ENCODE results near the gene KHK. TPM values are rescaled to one million over a fixed set of nuclear protein-coding genes. Genes with fewer than 3 reads are reported as not detected.

The KHK gene
- total RNA-seq, 1 experiment from 2014 or later = 9.3 TPM

DNA sequence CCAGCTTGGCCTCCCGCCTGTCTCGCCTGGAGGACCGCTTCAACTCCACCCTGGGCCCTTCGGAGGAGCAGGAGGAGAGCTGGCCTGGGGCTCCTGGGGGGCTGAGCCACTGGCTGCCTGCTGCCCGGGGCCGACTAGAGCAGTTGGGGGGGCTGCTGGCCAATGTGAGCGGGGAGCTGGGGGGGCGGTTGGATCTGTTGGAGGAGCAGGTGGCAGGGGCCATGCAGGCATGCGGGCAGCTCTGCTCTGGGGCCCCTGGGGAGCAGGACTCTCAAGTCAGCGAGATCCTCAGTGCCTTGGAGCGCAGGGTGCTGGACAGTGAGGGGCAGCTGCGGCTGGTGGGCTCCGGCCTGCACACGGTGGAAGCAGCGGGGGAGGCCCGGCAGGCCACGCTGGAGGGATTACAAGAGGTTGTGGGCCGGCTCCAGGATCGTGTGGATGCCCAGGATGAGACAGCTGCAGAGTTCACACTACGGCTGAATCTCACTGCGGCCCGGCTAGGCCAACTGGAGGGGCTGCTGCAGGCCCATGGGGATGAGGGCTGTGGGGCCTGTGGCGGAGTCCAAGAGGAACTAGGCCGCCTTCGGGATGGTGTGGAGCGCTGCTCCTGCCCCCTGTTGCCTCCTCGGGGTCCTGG lies 3.7 kb upstream of the KHK start:
- BruUV-seq (replicated peaks) = no TSS peak
- POLR2A ChIA-PET = no interaction called here

GRCh38 chr2:27083410-27084296 lies 2.9 kb upstream of the KHK start:
- no peak overlapping the region for H3K4me3 ChIP-seq (ENCODE audit: low read depth, low read length)
- TF ChIP-seq CTCF (IDR thresholded peaks at IDR 0.05; ENCODE audit: insufficient read depth in 1 of 2, low read depth in 1 of 2, low read length in 1 of 2, severe bottlenecking in 1 of 2, unreplicated experiment in 1 of 2) = no peak
- no peak for DNase-seq
- H3K4me3 Mint-ChIP-seq (ENCODE audit: unreplicated experiment) = no peak overlapping the region
- peaks cover 6% of the 10 kb centered on the region for H3K36me3 Mint-ChIP-seq (ENCODE audit: insufficient read depth, unreplicated experiment)
- H3K27ac Mint-ChIP-seq (ENCODE audit: unreplicated experiment) = no peak overlapping the region
- intact Hi-C loops (cut with micrococcal nuclease; ENCODE audit: unreplicated experiment) = no loop called here
- no TSS peak for BruUV-seq (replicated peaks)
- H3K9me3 ChIP-seq = no peaks in the 10 kb centered on the region
- POLR2A ChIA-PET = interaction anchor here (0.8 kb wide), 1 partner anchor 12 kb away, joined by 3 read pairs; the partner anchor contains the start of gene OST4
- no peaks in the 10 kb centered on the region for H3K36me3 ChIP-seq (ENCODE audit: control insufficient read depth, insufficient read depth, low read length)
- CTCF ChIA-PET = interaction anchor here (0.5 to 1.0 kb wide), 3 partner anchors 33 to 242 kb away, joined by 3 to 5 read pairs (median 4); no protein-coding TSS in a partner anchor
- H3K4me1 ChIP-seq = peaks cover 7% of the 10 kb centered on the region
- H3K27me3 Mint-ChIP-seq (ENCODE audit: insufficient read depth, unreplicated experiment) = no peaks in the 10 kb centered on the region
- peaks cover 21% of the 10 kb centered on the region for H3K4me1 Mint-ChIP-seq (ENCODE audit: low read depth, unreplicated experiment)
- H3K27me3 ChIP-seq (replicated peaks; ENCODE audit: control insufficient read depth, insufficient read depth, low read length) = no peaks in the 10 kb centered on the region
- no peaks in the 10 kb centered on the region for H3K9me3 Mint-ChIP-seq (ENCODE audit: unreplicated experiment)

More for the DNA sequence above, 3.7 kb upstream of the KHK start:
- Mint-ChIP-seq H3K4me1 (ENCODE audit: low read depth, unreplicated experiment) (peaks cover 21% of the 10 kb centered on the region), H3K27me3 (ENCODE audit: insufficient read depth, unreplicated experiment) (peaks cover 2% of the 10 kb centered on the region), H3K27ac (ENCODE audit: unreplicated experiment) (no peak overlapping the region), H3K4me3 (ENCODE audit: unreplicated experiment) (no peak overlapping the region), H3K9me3 (ENCODE audit: unreplicated experiment) (no peaks in the 10 kb centered on the region), H3K36me3 (ENCODE audit: insufficient read depth, unreplicated experiment) (peaks cover 6% of the 10 kb centered on the region)
- Histone ChIP-seq H3K36me3 (ENCODE audit: control insufficient read depth, insufficient read depth, low read length) (no peaks in the 10 kb centered on the region), H3K27me3 (replicated peaks; ENCODE audit: control insufficient read depth, insufficient read depth, low read length) (no peaks in the 10 kb centered on the region), H3K9me3 (no peaks in the 10 kb centered on the region), H3K4me1 (peaks cover 7% of the 10 kb centered on the region), H3K4me3 (ENCODE audit: low read depth, low read length) (no peak overlapping the region)
- intact Hi-C loops (cut with micrococcal nuclease; ENCODE audit: unreplicated experiment) = no loop called here
- CTCF ChIA-PET = interaction anchor here (1.0 to 2.1 kb wide), 3 partner anchors 11 to 33 kb away, joined by 4 to 19 read pairs (median 5); partner anchors contain the start of gene OST4
- DNase-seq = no peak
- TF ChIP-seq CTCF (IDR thresholded peaks at IDR 0.05; ENCODE audit: insufficient read depth in 1 of 2, low read depth in 1 of 2, low read length in 1 of 2, severe bottlenecking in 1 of 2, unreplicated experiment in 1 of 2) = no peak

GRCh38 chr2:27084297-27085061 lies 2.1 kb upstream of the KHK start:
- no peak overlapping the region for H3K4me3 Mint-ChIP-seq (ENCODE audit: unreplicated experiment)
- Histone ChIP-seq H3K4me3 (ENCODE audit: low read depth, low read length) (no peak overlapping the region), H3K9me3 (no peaks in the 10 kb centered on the region), H3K36me3 (ENCODE audit: control insufficient read depth, insufficient read depth, low read length) (no peaks in the 10 kb centered on the region), H3K4me1 (peaks cover 7% of the 10 kb centered on the region), H3K27me3 (replicated peaks; ENCODE audit: control insufficient read depth, insufficient read depth, low read length) (no peaks in the 10 kb centered on the region)
- POLR2A ChIA-PET = no interaction called here
- DNase-seq = no peak
- CTCF ChIA-PET = interaction anchor here (0.5 to 1.0 kb wide), 3 partner anchors 13 to 243 kb away, joined by 3 to 5 read pairs (median 3); partner anchors contain the start of gene OST4
- no peak overlapping the region for H3K27ac Mint-ChIP-seq (ENCODE audit: unreplicated experiment)
- no TSS peak for BruUV-seq (replicated peaks)
- H3K36me3 Mint-ChIP-seq (ENCODE audit: insufficient read depth, unreplicated experiment) = peaks cover 6% of the 10 kb centered on the region
- no peak for TF ChIP-seq CTCF (IDR thresholded peaks at IDR 0.05; ENCODE audit: insufficient read depth in 1 of 2, low read depth in 1 of 2, low read length in 1 of 2, severe bottlenecking in 1 of 2, unreplicated experiment in 1 of 2)
- intact Hi-C loops (cut with micrococcal nuclease; ENCODE audit: unreplicated experiment) = loop anchor here (1.0 kb wide), 1 partner anchor 123 kb away; no protein-coding TSS in a partner anchor
- no peaks in the 10 kb centered on the region for H3K9me3 Mint-ChIP-seq (ENCODE audit: unreplicated experiment)
- no peaks in the 10 kb centered on the region for H3K27me3 Mint-ChIP-seq (ENCODE audit: insufficient read depth, unreplicated experiment)
- peaks cover 21% of the 10 kb centered on the region for H3K4me1 Mint-ChIP-seq (ENCODE audit: low read depth, unreplicated experiment)
